Activated naive CD4-positive, alpha-beta T cell treated with anti-CD3 and anti-CD28 coated beads, Interleukin-2, amount 50 U/mL, for 16 hours (primary cell): ENCODE results near the gene TRAF3IP1.
"Not testable (repeated sequence)": the region's sequence is repeated elsewhere in the genome, so short reads cannot be mapped to it uniquely, and the experiment has no call there.

Source experiments
- DNase-seq: peaks from one replicate; pipeline ENCODE4 v3.0.0-alpha.2; 2020

Gene TRAF3IP1

GRCh38 chr2:238320246-238320647 is at the start of gene TRAF3IP1:
TRAF3IP1 (plus strand) TSS chr2:238320518; CDS start chr2:238320663, 145 bp downstream.
- peak; percentile 90 for DNase-seq

DNA sequence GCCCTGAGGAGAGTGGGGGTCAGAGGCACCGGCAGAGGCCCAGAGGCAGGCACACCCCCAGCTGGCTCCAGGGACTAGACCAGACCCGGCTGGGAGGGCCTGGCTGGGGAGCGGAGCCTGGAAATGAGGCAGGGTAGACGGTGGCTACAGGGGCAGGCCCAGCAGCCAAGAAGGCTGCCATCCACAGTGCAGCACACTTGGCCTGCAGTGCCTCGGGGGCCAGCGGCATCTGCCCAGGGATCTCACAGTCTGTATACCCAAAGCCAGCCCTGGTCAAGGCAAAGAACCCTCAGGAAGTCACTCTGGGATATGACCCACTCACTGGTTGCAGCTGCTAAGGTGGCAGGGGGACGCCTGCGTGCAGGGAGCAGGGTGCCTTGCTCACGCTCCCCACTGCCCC is 49.7 kb upstream of the TRAF3IP1 start:
- DNase-seq = no peak

DNA sequence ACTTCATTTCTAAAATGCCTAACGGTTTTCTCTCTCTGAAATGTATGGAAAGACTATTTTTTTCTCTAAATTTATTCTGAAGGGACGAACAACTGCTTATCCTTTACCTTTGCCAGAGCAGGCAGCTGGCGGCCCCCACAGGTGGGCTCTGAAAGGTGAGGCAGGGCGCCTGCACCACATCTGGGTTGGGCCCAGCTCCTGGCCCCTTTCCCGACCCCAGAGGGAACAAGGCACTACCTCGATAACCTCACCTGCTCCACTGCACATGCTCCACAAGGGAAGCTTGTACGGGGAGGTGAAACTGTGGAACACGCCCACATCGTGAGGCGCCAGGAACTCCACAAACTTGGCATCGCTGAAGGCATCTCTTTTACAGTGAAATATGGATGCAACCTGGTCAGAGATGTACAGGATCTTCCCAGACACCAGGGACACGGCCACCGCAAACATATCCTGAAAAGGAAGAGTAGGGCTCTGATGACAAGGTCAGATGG is 49.2 kb upstream of the TRAF3IP1 start:
- DNase-seq = no peak

GRCh38 chr2:238271686-238272085 is 48.6 kb upstream of the TRAF3IP1 start:
- not testable (repeated sequence) for DNase-seq

DNA sequence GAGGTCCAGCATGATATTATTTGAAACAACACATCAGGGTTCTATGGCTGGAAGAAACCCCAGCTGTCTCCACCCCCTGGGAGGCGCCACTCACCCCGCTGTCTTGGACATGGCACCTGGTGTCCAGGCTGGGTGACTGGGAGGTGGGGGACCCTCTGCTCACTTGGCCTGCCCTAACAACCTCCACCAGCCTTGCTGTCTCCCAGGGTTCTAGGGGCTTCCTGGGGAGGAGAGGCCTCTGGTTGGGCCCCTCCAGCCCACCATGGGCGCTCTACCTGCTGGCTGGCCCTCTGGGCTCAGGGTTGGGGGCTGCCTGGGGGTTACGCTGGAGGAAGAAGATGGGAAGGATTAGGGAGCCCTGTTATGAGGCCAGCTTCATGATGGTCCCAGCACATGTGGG is 48.2 kb upstream of the TRAF3IP1 start:
- no peak for DNase-seq

DNA sequence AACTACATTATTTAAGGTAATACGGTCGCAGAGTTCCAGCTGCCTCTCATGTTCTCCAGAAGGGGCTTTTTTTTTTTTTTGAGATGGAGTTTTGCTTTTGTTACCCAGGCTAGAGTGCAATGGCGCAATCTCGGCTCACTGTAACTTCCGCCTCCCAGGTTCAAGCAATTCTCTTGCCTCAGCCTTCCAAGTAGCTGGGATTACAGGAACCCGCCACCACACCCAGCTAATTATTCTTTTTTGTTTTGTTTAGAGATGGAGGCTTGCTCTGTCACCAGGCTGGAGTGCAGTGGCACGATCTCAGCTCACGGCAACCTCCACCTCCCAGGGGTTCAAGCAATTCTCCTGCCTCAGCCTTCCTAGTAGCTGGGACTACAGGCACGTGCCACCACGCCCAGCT is 46.9 kb upstream of the TRAF3IP1 start:
- not testable (repeated sequence) for DNase-seq

GRCh38 chr2:238274152-238274865 is 46.0 kb upstream of the TRAF3IP1 start:
- DNase-seq = no peak

GRCh38 chr2:238277695-238278094 is 42.6 kb upstream of the TRAF3IP1 start:
- DNase-seq = no peak

DNA sequence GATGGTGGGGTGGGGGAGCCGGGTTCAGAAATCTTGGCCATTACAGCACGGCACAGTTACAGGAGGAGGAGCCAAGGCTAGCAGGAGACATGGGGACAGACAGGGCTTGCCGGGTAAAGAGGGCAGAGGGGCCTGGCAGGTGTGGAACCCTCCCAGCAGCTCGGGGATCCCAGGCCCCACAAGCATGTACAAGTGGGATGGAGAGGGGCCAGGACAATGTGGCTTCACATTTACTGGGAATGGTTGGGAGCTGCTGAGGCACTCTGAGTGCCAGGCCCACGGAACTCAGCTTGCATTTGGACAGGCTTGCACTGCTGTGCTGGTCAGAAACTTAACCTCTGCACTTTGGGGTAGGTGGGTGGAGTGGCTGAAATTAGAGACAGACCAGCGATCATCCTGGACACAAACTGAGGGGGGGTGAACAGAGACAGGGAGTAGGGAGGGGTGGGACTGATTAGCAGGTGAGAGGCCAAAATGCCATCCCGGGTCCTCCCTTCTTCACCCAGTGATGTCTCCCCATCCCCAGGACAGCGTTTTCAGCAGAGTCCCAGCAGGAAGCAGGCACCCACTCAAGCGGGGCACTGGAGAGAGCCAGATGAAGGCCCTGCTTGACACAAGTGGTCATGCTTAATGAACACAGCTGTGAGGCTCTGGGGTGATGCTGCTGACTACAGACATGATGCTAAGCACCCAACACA is 41.5 kb upstream of the TRAF3IP1 start:
- no peak for DNase-seq

- no peak for DNase-seq
Observed at GRCh38 chr2:238279324-238279682, 41.0 kb upstream of the TRAF3IP1 start.

DNA sequence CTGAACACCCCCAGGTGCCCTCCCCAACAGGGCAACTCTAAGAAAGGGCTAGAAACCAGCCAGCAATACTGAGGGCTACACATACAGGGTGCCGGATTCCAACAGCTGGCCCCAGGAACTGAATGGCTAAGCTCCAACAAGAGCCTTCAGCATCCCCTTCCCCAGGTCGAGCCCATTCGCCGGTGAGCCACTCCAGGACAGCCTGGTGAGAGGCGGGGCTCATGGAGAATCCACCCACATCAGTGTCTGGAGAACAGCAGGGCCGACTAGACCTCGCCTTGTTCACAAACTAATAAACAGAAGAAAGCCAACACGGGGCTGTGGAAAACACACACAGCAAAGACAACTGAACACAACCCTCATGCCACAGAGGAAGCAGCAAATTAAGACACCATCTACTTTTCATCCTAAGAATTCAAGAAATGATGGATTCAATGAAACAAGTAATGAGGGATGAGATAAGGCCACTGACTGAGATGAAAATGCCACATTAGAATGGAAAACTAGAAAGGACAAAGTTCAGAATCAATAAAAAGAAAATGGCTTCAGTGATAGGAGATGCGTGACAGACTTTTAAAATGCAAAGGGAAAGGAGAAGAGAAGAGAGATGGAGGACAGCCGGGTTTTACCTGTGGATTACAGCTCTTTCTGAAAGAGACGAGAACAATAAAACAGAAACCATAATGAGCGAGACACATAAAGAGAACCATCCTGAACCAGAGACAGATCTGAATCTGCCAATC is 40.1 kb upstream of the TRAF3IP1 start:
- DNase-seq = no peak

GRCh38 chr2:238281826-238282480 is 38.4 kb upstream of the TRAF3IP1 start:
- DNase-seq = no peak

- no peak for DNase-seq
Observed at GRCh38 chr2:238282861-238283738, 37.2 kb upstream of the TRAF3IP1 start.

- no peak for DNase-seq
Observed at GRCh38 chr2:238284802-238285515, 35.4 kb upstream of the TRAF3IP1 start.

- no peak for DNase-seq
Observed at GRCh38 chr2:238285653-238286082, 34.6 kb upstream of the TRAF3IP1 start.

DNA sequence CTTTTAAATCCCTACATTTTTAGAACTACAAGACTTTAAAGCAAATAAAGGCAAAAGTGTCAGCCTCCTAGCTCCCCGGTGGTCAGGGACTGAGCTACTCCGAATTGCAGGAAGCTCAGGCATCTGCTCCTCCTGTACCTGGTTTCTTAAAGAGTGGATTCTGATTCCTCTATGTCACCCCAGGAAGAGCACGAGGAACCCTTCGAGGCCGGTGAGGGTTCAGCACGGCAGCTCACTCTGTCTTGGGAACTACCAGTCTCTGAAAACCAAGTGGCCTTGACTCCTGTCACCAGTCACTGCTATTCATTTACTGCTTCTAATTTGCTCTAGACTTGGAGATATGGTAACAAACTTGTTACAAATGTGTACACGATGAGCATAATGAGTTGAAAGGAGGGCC is 34.2 kb upstream of the TRAF3IP1 start:
- DNase-seq = no peak

- no peak for DNase-seq
Observed at GRCh38 chr2:238286551-238286950, 33.8 kb upstream of the TRAF3IP1 start.

DNA sequence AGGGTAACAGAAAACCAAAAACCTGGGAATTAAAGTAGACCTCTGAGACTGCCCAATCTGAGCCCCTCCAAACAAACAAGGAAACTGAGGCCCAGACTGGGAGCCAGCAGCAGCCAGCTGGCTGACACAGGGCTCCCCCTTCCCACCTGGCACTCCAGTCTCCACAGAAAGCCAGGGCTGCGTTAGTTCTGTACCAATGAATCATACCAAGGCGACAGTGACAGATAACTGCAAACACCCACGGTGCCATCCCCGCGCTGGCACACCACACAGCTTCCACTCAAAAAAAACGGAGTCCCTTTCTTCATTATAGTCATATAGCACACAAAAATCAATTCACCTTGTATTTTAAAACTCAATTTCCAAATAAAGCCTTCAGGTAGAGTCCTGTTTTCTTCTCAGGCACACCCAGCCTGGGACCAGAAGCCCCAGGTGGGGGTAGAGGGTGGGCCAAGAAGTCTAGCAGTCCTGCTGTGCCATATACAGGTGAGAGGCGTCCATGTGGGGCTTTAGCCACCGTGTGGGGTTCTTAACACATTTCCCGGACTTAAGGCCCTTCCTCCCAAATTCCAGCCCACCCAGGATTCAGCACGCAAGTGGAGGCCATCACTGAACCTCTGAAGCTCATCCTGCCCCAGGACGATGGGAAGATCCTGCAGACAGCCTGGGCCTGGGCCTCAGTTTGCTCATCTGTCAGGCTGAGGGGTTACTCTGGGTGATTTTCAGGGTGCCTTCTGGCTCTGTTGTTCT is 33.2 kb upstream of the TRAF3IP1 start:
- peak; percentile 53 for DNase-seq

GRCh38 chr2:238287737-238288649 is 32.3 kb upstream of the TRAF3IP1 start, which contains the start of gene PER2:
PER2 (minus strand) TSS chr2:238288610; CDS start chr2:238277936, 10,674 bp downstream.
- peak; percentile 22 for DNase-seq
